ENCODE results near the gene AMH.
"Not testable (repeated sequence)": the region's sequence is repeated elsewhere in the genome, so short reads cannot be mapped to it uniquely, and the experiment has no call there.

Gene AMH

GRCh38 chr19:2249010-2249866, at the start of gene AMH:
TSS of gene AMH (plus strand) at chr19:2249323. CDS start at chr19:2249333, 10 bp downstream.
- no peak for FAIRE-seq

GRCh38 chr19:2199861-2200623, 49.1 kb upstream of the AMH start:
- no peak for FAIRE-seq

- FAIRE-seq, result not testable (repeated sequence)
Measured at GRCh38 chr19:2200624-2201294, 48.4 kb upstream of the AMH start.

GRCh38 chr19:2201473-2202148, 47.5 kb upstream of the AMH start:
- no peak for FAIRE-seq

- no peak for FAIRE-seq
Measured at GRCh38 chr19:2202366-2202765, 46.8 kb upstream of the AMH start.

- FAIRE-seq, result no peak
Measured at GRCh38 chr19:2207008-2207407, 42.1 kb upstream of the AMH start.

GRCh38 chr19:2207991-2208860, 40.9 kb upstream of the AMH start:
- no peak for FAIRE-seq

GRCh38 chr19:2208975-2209374, 40.1 kb upstream of the AMH start:
- no peak for FAIRE-seq

GRCh38 chr19:2209408-2209807, 39.7 kb upstream of the AMH start:
- FAIRE-seq, result no peak

- FAIRE-seq, result no peak
Measured at GRCh38 chr19:2210206-2210605, 38.9 kb upstream of the AMH start.

- no peak for FAIRE-seq
Measured at GRCh38 chr19:2210987-2211740, 38.0 kb upstream of the AMH start.

GRCh38 chr19:2212861-2213711, 36.0 kb upstream of the AMH start:
- FAIRE-seq, result no peak

GRCh38 chr19:2213799-2214198, 35.3 kb upstream of the AMH start:
- FAIRE-seq, result no peak

GRCh38 chr19:2214251-2214650, 34.9 kb upstream of the AMH start:
- no peak for FAIRE-seq

- no peak for FAIRE-seq
Measured at GRCh38 chr19:2215281-2215751, 33.8 kb upstream of the AMH start.

- FAIRE-seq, result no peak
Measured at GRCh38 chr19:2216361-2217225, 32.5 kb upstream of the AMH start.

- FAIRE-seq, result no peak
Measured at GRCh38 chr19:2217591-2217990, 31.5 kb upstream of the AMH start.

- FAIRE-seq, result no peak
Measured at GRCh38 chr19:2219726-2220125, 29.4 kb upstream of the AMH start.
